ENCODE measurements around the gene TCF20.

The TCF20 gene

GRCh38 chr22:42310291-42311015 is 40.0 kb upstream of the TCF20 start:
- no peak overlapping the region for H3K27ac ChIP-seq (replicated peaks)
- no peak for TF ChIP-seq GABPA (IDR thresholded peaks at IDR 0.05; ENCODE audit: low read depth)
- no peak overlapping the region for H3K4me3 ChIP-seq (replicated peaks; ENCODE audit: insufficient read depth, low read length)
- DNase-seq (ENCODE audit: low read depth in 1 of 2, low spot score in 1 of 2), result no peak
- H3K27me3 ChIP-seq (ENCODE audit: insufficient read depth, poor library complexity, severe bottlenecking), result no peaks in the 10 kb centered on the region

GRCh38 chr22:42309865-42310264 is 39.4 kb upstream of the TCF20 start:
- TF ChIP-seq SPI1 (IDR thresholded peaks at IDR 0.05; ENCODE audit: borderline replicate concordance, low read depth), result no peak
- TF ChIP-seq POLR2AphosphoS5 (IDR thresholded peaks at IDR 0.05; ENCODE audit: low read depth), result no peak
- no peak for TF ChIP-seq REST (IDR thresholded peaks at IDR 0.05; ENCODE audit: insufficient replicate concordance, low read depth)
- no peak for TF ChIP-seq GABPA (IDR thresholded peaks at IDR 0.05; ENCODE audit: low read depth)
- no peak for TF ChIP-seq CTCF (IDR thresholded peaks at IDR 0.05; ENCODE audit: insufficient read depth, low read length)
- no peak for DNase-seq (ENCODE audit: low read depth in 1 of 2, low spot score in 1 of 2)
- no peak overlapping the region for H3K27ac ChIP-seq (replicated peaks)
- H3K4me3 ChIP-seq (replicated peaks; ENCODE audit: insufficient read depth, low read length), result no peak overlapping the region
- H3K27me3 ChIP-seq (ENCODE audit: insufficient read depth, poor library complexity, severe bottlenecking), result no peaks in the 10 kb centered on the region

GRCh38 chr22:42308892-42309468 is 38.5 kb upstream of the TCF20 start:
- TF ChIP-seq GABPA (IDR thresholded peaks at IDR 0.05; ENCODE audit: low read depth) (no peak), REST (IDR thresholded peaks at IDR 0.05; ENCODE audit: insufficient replicate concordance, low read depth) (no peak), CTCF (IDR thresholded peaks at IDR 0.05; ENCODE audit: insufficient read depth, low read length) (no peak), SPI1 (IDR thresholded peaks at IDR 0.05; ENCODE audit: borderline replicate concordance, low read depth) (no peak), POLR2AphosphoS5 (IDR thresholded peaks at IDR 0.05; ENCODE audit: low read depth) (no peak)
- no peak overlapping the region for H3K27ac ChIP-seq (replicated peaks)
- H3K27me3 ChIP-seq (ENCODE audit: insufficient read depth, poor library complexity, severe bottlenecking), result no peaks in the 10 kb centered on the region
- no peak for DNase-seq (ENCODE audit: low read depth in 1 of 2, low spot score in 1 of 2)
- no peak overlapping the region for H3K4me3 ChIP-seq (replicated peaks; ENCODE audit: insufficient read depth, low read length)

- H3K4me3 ChIP-seq (replicated peaks; ENCODE audit: insufficient read depth, low read length), result no peak overlapping the region
Observed at GRCh38 chr22:42307806-42308563, 37.5 kb upstream of the TCF20 start.

More at GRCh38 chr22:42307806-42308563, 37.5 kb upstream of the TCF20 start:
- TF ChIP-seq REST (IDR thresholded peaks at IDR 0.05; ENCODE audit: insufficient replicate concordance, low read depth), result no peak
- no peak for TF ChIP-seq POLR2AphosphoS5 (IDR thresholded peaks at IDR 0.05; ENCODE audit: low read depth)
- TF ChIP-seq SPI1 (IDR thresholded peaks at IDR 0.05; ENCODE audit: borderline replicate concordance, low read depth), result no peak
- no peak for TF ChIP-seq GABPA (IDR thresholded peaks at IDR 0.05; ENCODE audit: low read depth)
- no peak for TF ChIP-seq CTCF (IDR thresholded peaks at IDR 0.05; ENCODE audit: insufficient read depth, low read length)
- no peak for DNase-seq (ENCODE audit: low read depth in 1 of 2, low spot score in 1 of 2)
- Histone ChIP-seq H3K27ac (replicated peaks) (no peak overlapping the region), H3K27me3 (ENCODE audit: insufficient read depth, poor library complexity, severe bottlenecking) (no peaks in the 10 kb centered on the region)
